SK-N-SH (cell line): ENCODE results near the gene AGAP1. TPM values are rescaled to one million over a fixed set of nuclear protein-coding genes. Genes with fewer than 3 reads are reported as not detected.

Experiments
- CTCF ChIA-PET: fragments of 300-600, 350-600 bp; formaldehyde crosslinking; extraction: SDS; loops from one replicate; lab custom pipeline; 2021; lab: Yijun Ruan, JAX
- POLR2A ChIA-PET: fragments of 350-600 bp; sonication (Branson Sonifier 250); formaldehyde crosslinking; extraction: SDS; loops from one replicate; lab custom pipeline; 2020; ENCODE audit warnings: antibody characterized with exemption, inconsistent platforms; lab: Yijun Ruan, JAX
- DNase-seq: peaks from one replicate; pipeline ENCODE4 v3.0.0; 2012
- H2AFZ ChIP-seq: fragments of 200-600 bp; sonication (generic); 2 replicates; pipeline ENCODE4 v1.8.1; 2016; ENCODE audit warnings: antibody characterized with exemption, mild to moderate bottlenecking, low read depth
- H3F3A ChIP-seq: fragments of 200-600 bp; sonication (generic); replicated peaks from 2 replicates; pipeline ENCODE3; 2016; ENCODE audit warnings: antibody characterized with exemption, mild to moderate bottlenecking; ENCODE audit not compliant: insufficient read depth
- H3K27ac ChIP-seq, 2 experiments: fragments of 200-500 bp in 1 of 2; fragments of 200-600 bp in 1 of 2; sonication (Bioruptor generic) in 1 of 2; sonication (generic), shearing (Covaris generic) in 1 of 2; 2 replicates each; pipeline versions ENCODE4 v1.5.1 to v1.6.1; 2014 to 2016; ENCODE audit warnings: low read depth in 2 of 2, inconsistent platforms in 1 of 2, low read length in 1 of 2, mild to moderate bottlenecking in 1 of 2, mixed read lengths in 1 of 2
- H3K27me3 ChIP-seq: fragments of 200-600 bp; sonication (generic), shearing (Covaris generic); 2 replicates; pipeline ENCODE4 v1.6.1; 2016; ENCODE audit warnings: mixed run types; ENCODE audit not compliant: insufficient read depth
- H3K36me3 ChIP-seq, 2 experiments: fragments of 200-500 bp in 1 of 2; fragments of 200-600 bp in 1 of 2; sonication (Bioruptor generic) in 1 of 2; sonication (generic) in 1 of 2; replicated peaks in 1 of 2; 2 replicates each; pipeline versions ENCODE3 to v1.5.1; 2014 to 2016; ENCODE audit warnings: low read length in 1 of 2, mild to moderate bottlenecking in 1 of 2; ENCODE audit not compliant: insufficient read depth in 2 of 2, control insufficient read depth in 1 of 2
- H3K4me1 ChIP-seq, 2 experiments: fragments of 200-500 bp in 1 of 2; fragments of 200-600 bp in 1 of 2; sonication (Bioruptor generic) in 1 of 2; sonication (generic), shearing (Covaris generic) in 1 of 2; 2 replicates each; pipeline versions ENCODE4 v1.5.1 to v1.6.1; 2014 to 2016; ENCODE audit warnings: low read depth in 1 of 2, low read length in 1 of 2, mixed run types in 1 of 2; ENCODE audit not compliant: insufficient read depth in 2 of 2, control insufficient read depth in 1 of 2
- H3K4me2 ChIP-seq: fragments of 200-600 bp; sonication (generic), shearing (Covaris generic); 2 replicates; pipeline ENCODE4 v1.6.1; 2017; ENCODE audit warnings: mixed run types
- H3K4me3 ChIP-seq, 2 experiments: fragments of 200-500 bp in 1 of 2; fragments of 200-600 bp in 1 of 2; sonication (Bioruptor generic) in 1 of 2; sonication (generic), shearing (Covaris generic) in 1 of 2; 2 replicates each; pipeline versions ENCODE4 v1.5.1 to v1.8.1; 2014 to 2016; ENCODE audit warnings: low read depth in 2 of 2, inconsistent platforms in 1 of 2, low read length in 1 of 2, mild to moderate bottlenecking in 1 of 2, mixed read lengths in 1 of 2, moderate library complexity in 1 of 2
- H3K79me2 ChIP-seq: fragments of 200-600 bp; sonication (generic); 2 replicates; pipeline ENCODE4 v1.8.1; 2017; ENCODE audit warnings: mild to moderate bottlenecking; ENCODE audit not compliant: insufficient read depth
- H3K9ac ChIP-seq: fragments of 200-600 bp; sonication (generic); 2 replicates; pipeline ENCODE4 v1.6.1; 2017; ENCODE audit warnings: mixed run types
- H3K9me2 ChIP-seq: fragments of 200-600 bp; sonication (generic); 2 replicates; pipeline ENCODE4 v1.6.1; 2017; ENCODE audit warnings: mixed run types
- H3K9me3 ChIP-seq: fragments of 200-600 bp; sonication (generic); 2 replicates; pipeline ENCODE4 v1.6.1; 2017; ENCODE audit warnings: mixed run types, mild to moderate bottlenecking, moderate library complexity
- H4K20me1 ChIP-seq: fragments of 200-600 bp; sonication (generic); 2 replicates; pipeline ENCODE4 v1.6.1; 2017; ENCODE audit warnings: mild to moderate bottlenecking, mixed run types; ENCODE audit not compliant: insufficient read depth
- ELF1 ChIP-seq: IDR thresholded peaks from 2 replicates; pipeline ENCODE4 v1.4.0; 2012
- FOSL2 ChIP-seq: IDR thresholded peaks from 2 replicates; pipeline ENCODE4 v1.4.0; 2012; ENCODE audit warnings: low read depth, mild to moderate bottlenecking, moderate library complexity, borderline replicate concordance
- GATA2 ChIP-seq: sonication (generic); formaldehyde crosslinking; IDR thresholded peaks from 2 replicates; pipeline ENCODE4 v1.5.0; 2020; ENCODE audit warnings: mild to moderate bottlenecking, missing genetic modification reagents
- RFX5 ChIP-seq: IDR thresholded peaks from 2 replicates; pipeline ENCODE4 v1.6.1; 2012; ENCODE audit warnings: mild to moderate bottlenecking, improper control_type of control experiment, low read length
- TAF1 ChIP-seq: IDR thresholded peaks from 2 replicates; pipeline ENCODE4 v1.6.1; 2012; ENCODE audit warnings: low read depth, mild to moderate bottlenecking, low read length, moderate library complexity, borderline replicate concordance
- WGBS: methylation state at CpG from one replicate; pipeline ENCODE4 v1.1.6; 2017; ENCODE audit warnings: low lambda C conversion rate; 5-methylcytosine and 5-hydroxymethylcytosine counted together
- polyA plus RNA-seq, 3 experiments: library from polyadenylated mRNA; depleted of rRNA; stranded (reverse); fragments of >200 nt; gene quantifications; 2 replicates each; pipeline ENCODE4 v1.2.3, GENCODE V29; 2012
- TF ChIP-seq, protein P1 (sequence below): IDR thresholded peaks from 2 replicates; pipeline ENCODE4 v1.4.0; 2012; ENCODE audit warnings: low read depth, borderline replicate concordance
- TF ChIP-seq, protein P2 (sequence below): IDR thresholded peaks from 2 replicates; pipeline ENCODE4; 2012
- TF ChIP-seq, protein P3 (sequence below): IDR thresholded peaks from 2 replicates; pipeline ENCODE4 v1.4.0; 2012; ENCODE audit warnings: low read depth, borderline replicate concordance
- TF ChIP-seq, protein P4 (sequence below): fragments of 200-600 bp; sonication (generic); IDR thresholded peaks from 2 replicates; pipeline ENCODE4 v1.6.1; 2017; ENCODE audit warnings: antibody characterized with exemption, mild to moderate bottlenecking, moderate library complexity

Gene AGAP1
- polyA plus RNA-seq, 1 of the 3 experiments (the other 2 are of a cell fraction) = 8.8 TPM

DNA sequence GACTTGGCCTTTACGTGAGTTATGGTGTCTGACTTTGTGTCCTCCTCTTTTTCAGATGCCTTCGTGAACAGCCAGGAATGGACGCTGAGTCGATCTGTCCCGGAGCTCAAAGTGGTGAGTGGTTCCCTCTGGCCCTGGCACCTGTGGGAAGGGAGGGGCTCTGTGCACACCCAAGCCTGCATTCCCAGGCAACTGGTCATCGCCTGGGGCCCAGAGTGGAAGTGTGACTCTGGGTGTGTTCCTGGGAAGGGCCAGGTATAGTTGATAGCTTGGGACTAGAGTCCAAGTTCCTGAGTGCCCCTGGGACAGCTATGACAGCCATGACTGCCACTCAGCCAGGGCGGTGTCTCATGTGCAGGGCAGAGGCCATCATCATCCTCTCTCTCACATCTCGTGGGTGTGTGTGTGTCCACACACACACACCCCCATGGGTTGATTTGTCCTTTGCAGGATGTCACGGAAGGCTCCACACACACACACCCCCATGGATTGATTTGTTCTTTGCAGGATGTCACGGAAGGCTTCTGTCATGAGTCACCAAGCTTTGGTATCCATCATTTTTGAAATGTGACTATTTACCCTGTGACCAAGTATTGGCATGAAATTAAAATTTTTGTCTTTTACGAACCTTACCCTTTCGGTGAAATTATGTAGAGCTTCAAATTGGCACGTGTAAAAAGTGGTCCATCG lies 215.4 kb downstream of the AGAP1 start:
- TF ChIP-seq, protein P1, sequence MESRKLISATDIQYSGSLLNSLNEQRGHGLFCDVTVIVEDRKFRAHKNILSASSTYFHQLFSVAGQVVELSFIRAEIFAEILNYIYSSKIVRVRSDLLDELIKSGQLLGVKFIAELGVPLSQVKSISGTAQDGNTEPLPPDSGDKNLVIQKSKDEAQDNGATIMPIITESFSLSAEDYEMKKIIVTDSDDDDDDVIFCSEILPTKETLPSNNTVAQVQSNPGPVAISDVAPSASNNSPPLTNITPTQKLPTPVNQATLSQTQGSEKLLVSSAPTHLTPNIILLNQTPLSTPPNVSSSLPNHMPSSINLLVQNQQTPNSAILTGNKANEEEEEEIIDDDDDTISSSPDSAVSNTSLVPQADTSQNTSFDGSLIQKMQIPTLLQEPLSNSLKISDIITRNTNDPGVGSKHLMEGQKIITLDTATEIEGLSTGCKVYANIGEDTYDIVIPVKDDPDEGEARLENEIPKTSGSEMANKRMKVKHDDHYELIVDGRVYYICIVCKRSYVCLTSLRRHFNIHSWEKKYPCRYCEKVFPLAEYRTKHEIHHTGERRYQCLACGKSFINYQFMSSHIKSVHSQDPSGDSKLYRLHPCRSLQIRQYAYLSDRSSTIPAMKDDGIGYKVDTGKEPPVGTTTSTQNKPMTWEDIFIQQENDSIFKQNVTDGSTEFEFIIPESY = no peak
- TF ChIP-seq, protein P2, sequence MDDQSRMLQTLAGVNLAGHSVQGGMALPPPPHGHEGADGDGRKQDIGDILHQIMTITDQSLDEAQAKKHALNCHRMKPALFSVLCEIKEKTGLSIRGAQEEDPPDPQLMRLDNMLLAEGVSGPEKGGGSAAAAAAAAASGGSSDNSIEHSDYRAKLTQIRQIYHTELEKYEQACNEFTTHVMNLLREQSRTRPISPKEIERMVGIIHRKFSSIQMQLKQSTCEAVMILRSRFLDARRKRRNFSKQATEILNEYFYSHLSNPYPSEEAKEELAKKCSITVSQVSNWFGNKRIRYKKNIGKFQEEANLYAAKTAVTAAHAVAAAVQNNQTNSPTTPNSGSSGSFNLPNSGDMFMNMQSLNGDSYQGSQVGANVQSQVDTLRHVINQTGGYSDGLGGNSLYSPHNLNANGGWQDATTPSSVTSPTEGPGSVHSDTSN = peak; percentile 35; the same call in 1 of the 2 replicates
- 0 out of 2 replicates have a peak, but pooled peaks have one; percentile 17 for TF ChIP-seq FOSL2
- H3K27ac ChIP-seq = no peak overlapping the region
- H3K9me3 ChIP-seq = no peaks in the 10 kb centered on the region
- H3K4me3 ChIP-seq = no peak overlapping the region
- peaks cover 0 to 11% of the 10 kb centered on the region in 2 experiments; a peak in 1 of 4 replicates for H3K4me1 ChIP-seq
- no peaks in the 10 kb centered on the region for H3F3A ChIP-seq
- H3K27me3 ChIP-seq = no peaks in the 10 kb centered on the region
- no peak overlapping the region for H3K4me2 ChIP-seq
- no peak overlapping the region for H3K9ac ChIP-seq
- no peaks in the 10 kb centered on the region for H3K36me3 ChIP-seq
- H2AFZ ChIP-seq = no peak overlapping the region
- WGBS = 82% methylated on average over 8 of the region's 14 CpGs
- ChIA-PET CTCF (interaction anchor here (2.0 kb wide), 1 partner anchor 37 kb away, joined by 8 read pairs; no protein-coding TSS in a partner anchor), POLR2A (no interaction called here)
- no peaks in the 10 kb centered on the region for H4K20me1 ChIP-seq
- DNase-seq = no peak
- no peaks in the 10 kb centered on the region for H3K9me2 ChIP-seq
- H3K79me2 ChIP-seq = peaks cover 16% of the 10 kb centered on the region; the same call in 1 of the 2 replicates

DNA sequence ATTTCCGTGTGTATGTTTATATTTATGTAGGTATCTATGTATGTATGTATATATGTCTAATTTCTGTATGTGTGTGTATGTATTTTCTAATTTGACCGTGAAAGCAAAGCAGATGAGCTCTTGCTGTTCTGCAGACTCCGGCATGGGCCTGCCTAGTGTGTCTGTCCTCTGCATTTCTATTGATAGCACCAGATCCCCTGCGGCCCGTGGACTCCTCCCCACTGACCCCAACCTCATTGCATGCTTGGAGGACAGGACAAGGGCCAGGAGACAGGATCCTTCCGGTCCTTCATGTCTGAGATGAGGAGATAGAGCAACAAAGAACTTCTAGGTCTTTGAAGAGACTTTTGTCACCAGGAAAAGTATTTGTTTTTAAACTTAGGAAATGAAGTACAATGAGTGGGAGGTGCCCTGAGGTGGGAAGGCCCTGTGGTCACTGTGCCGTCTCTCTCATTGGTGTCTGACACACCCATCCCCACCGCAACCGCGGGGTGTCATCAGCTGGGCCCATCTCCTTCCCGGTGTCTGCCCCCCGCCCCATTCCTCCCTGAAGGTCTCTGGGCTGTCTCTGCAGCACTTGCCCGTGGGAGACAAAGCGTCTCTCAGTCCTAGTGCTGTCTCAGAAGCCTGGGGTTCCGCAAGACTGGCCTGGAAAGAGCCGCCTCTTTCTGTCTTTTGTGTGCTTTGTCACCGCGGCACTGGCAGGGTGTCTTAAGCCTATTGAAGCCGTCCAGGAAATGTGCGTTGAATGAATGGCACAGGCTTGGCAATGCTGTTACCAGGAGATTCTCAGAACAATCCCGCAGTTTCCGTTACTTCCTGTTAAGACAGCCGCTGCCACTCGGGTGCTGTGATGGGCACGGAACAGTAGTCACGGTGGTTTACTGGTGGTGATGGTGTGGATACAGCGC lies 216.4 kb downstream of the AGAP1 start:
- no peaks in the 10 kb centered on the region for H4K20me1 ChIP-seq
- H3K9me3 ChIP-seq = no peaks in the 10 kb centered on the region
- no peak for DNase-seq
- H3K27me3 ChIP-seq = no peaks in the 10 kb centered on the region
- no peaks in the 10 kb centered on the region for H3K36me3 ChIP-seq
- peaks cover 14% of the 10 kb centered on the region; the same call in 1 of the 2 replicates for H3K79me2 ChIP-seq
- POLR2A ChIA-PET = no interaction called here
- no peak overlapping the region for H2AFZ ChIP-seq
- no peak overlapping the region for H3K9ac ChIP-seq
- H3K4me3 ChIP-seq = no peak overlapping the region
- TF ChIP-seq RFX5 (no peak), TAF1 (no peak), GATA2 (no peak), ELF1 (no peak)
- TF ChIP-seq, protein P3, sequence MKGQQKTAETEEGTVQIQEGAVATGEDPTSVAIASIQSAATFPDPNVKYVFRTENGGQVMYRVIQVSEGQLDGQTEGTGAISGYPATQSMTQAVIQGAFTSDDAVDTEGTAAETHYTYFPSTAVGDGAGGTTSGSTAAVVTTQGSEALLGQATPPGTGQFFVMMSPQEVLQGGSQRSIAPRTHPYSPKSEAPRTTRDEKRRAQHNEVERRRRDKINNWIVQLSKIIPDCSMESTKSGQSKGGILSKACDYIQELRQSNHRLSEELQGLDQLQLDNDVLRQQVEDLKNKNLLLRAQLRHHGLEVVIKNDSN = no peak
- TF ChIP-seq, protein P4, sequence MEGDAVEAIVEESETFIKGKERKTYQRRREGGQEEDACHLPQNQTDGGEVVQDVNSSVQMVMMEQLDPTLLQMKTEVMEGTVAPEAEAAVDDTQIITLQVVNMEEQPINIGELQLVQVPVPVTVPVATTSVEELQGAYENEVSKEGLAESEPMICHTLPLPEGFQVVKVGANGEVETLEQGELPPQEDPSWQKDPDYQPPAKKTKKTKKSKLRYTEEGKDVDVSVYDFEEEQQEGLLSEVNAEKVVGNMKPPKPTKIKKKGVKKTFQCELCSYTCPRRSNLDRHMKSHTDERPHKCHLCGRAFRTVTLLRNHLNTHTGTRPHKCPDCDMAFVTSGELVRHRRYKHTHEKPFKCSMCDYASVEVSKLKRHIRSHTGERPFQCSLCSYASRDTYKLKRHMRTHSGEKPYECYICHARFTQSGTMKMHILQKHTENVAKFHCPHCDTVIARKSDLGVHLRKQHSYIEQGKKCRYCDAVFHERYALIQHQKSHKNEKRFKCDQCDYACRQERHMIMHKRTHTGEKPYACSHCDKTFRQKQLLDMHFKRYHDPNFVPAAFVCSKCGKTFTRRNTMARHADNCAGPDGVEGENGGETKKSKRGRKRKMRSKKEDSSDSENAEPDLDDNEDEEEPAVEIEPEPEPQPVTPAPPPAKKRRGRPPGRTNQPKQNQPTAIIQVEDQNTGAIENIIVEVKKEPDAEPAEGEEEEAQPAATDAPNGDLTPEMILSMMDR = no peak
- TF ChIP-seq, all 33 proteins: peak for 0
- H3K9me2 ChIP-seq = no peaks in the 10 kb centered on the region
- 96% methylated on average over 20 of the region's 27 CpGs for WGBS
- no peaks in the 10 kb centered on the region for H3F3A ChIP-seq
- peaks cover 0 to 13% of the 10 kb centered on the region in 2 experiments; a peak in 1 of 4 replicates for H3K4me1 ChIP-seq
- CTCF ChIA-PET = no interaction called here
- no peak overlapping the region for H3K27ac ChIP-seq
- H3K4me2 ChIP-seq = no peak overlapping the region
